ENCODE results near the gene MFAP3. TPM values are rescaled to one million over a fixed set of nuclear protein-coding genes. Genes with fewer than 3 reads are reported as not detected.

MFAP3 gene
- total RNA-seq, 3 donors from 2014 or later (not counting 1 experiment from before 2014, with no cell fraction given), result 20.4 to 24.8 (median 22.7) TPM

DNA sequence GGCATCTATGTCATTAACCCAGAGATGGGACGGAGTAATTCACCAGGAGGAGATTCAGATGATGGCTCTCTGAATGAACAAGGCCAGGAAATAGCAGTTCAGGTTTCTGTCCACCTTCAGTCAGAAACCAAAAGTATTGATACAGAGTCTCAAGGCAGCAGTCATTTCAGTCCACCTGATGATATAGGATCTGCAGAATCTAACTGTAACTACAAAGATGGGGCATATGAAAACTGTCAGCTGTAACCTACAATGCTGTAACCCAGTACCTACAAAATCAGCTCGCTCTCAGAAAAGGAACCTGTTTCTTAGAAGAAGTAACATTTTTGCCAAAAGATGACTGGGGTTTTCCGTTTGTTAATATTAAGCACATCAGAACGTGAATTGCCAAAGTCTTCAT lies 14.7 kb downstream of the MFAP3 start:
- WGBS (ENCODE audit: insufficient coverage), result 92% methylated on average over 4 of the region's 4 CpGs
- Histone ChIP-seq H3K27ac (ENCODE audit: low read length) (no peak overlapping the region), H3K4me1 (ENCODE audit: control insufficient read depth, insufficient read depth, low read length) (peaks cover under 1% of the 10 kb centered on the region), H3K36me3 (ENCODE audit: control insufficient read depth, insufficient read depth, low read length) (peaks cover 40% of the 10 kb centered on the region), H3K4me3 (ENCODE audit: low read length) (no peak overlapping the region), H3K27me3 (ENCODE audit: control insufficient read depth, insufficient read depth, low read length) (no peaks in the 10 kb centered on the region), H3K9me3 (ENCODE audit: control insufficient read depth, insufficient read depth, low read length) (no peaks in the 10 kb centered on the region)
- TF ChIP-seq, protein P1, sequence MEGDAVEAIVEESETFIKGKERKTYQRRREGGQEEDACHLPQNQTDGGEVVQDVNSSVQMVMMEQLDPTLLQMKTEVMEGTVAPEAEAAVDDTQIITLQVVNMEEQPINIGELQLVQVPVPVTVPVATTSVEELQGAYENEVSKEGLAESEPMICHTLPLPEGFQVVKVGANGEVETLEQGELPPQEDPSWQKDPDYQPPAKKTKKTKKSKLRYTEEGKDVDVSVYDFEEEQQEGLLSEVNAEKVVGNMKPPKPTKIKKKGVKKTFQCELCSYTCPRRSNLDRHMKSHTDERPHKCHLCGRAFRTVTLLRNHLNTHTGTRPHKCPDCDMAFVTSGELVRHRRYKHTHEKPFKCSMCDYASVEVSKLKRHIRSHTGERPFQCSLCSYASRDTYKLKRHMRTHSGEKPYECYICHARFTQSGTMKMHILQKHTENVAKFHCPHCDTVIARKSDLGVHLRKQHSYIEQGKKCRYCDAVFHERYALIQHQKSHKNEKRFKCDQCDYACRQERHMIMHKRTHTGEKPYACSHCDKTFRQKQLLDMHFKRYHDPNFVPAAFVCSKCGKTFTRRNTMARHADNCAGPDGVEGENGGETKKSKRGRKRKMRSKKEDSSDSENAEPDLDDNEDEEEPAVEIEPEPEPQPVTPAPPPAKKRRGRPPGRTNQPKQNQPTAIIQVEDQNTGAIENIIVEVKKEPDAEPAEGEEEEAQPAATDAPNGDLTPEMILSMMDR (IDR thresholded peaks at IDR 0.05), result no peak
- Mint-ChIP-seq H3K27me3 (ENCODE audit: low read depth in 2 of 2) (no peaks in the 10 kb centered on the region), H3K4me1 (peaks cover 24 to 25% of the 10 kb centered on the region in 2 donors), H3K9me3 (no peaks in the 10 kb centered on the region), H3K27ac (no peak overlapping the region), H3K36me3 (peaks cover 19% of the 10 kb centered on the region), H3K4me3 (no peak overlapping the region)
- intact Hi-C loops (cut with micrococcal nuclease), result no loop called here
- ATAC-seq (no peak), DNase-seq (no peak)

DNA sequence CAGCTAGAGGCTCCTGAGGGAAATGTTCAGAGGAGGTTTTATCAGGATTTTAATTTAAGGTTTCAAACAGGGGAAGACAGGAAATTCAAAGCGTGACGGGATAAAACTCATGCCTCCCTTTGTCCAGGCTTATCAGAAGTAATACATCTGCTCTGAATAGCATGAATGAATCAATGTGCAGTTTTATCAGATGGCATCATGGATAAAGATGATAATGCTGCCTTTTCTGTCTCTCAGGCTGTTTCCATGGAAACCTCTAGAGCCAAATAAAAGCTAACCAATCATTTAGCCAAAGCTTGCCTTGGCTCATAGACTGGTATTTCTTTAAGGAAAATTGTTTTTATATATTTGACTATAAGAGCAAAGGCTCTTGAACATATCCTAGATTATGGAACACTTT lies 16.4 kb downstream of the MFAP3 start:
- Histone ChIP-seq H3K27me3 (ENCODE audit: control insufficient read depth, insufficient read depth, low read length) (no peaks in the 10 kb centered on the region), H3K36me3 (ENCODE audit: control insufficient read depth, insufficient read depth, low read length) (peaks cover 35% of the 10 kb centered on the region), H3K4me1 (ENCODE audit: control insufficient read depth, insufficient read depth, low read length) (peaks cover 14% of the 10 kb centered on the region), H3K9me3 (ENCODE audit: control insufficient read depth, insufficient read depth, low read length) (no peaks in the 10 kb centered on the region), H3K4me3 (ENCODE audit: low read length) (no peak overlapping the region), H3K27ac (ENCODE audit: low read length) (no peak overlapping the region)
- no peak overlapping the region for H3K4me3 Mint-ChIP-seq
- no peak overlapping the region for H3K27ac Mint-ChIP-seq
- H3K9me3 Mint-ChIP-seq, result no peaks in the 10 kb centered on the region
- DNase-seq, result no peak
- TF ChIP-seq, protein P1 (IDR thresholded peaks at IDR 0.05), result no peak
- H3K4me1 Mint-ChIP-seq, result peaks cover 24 to 34% of the 10 kb centered on the region in 2 donors
- peaks cover 14% of the 10 kb centered on the region for H3K36me3 Mint-ChIP-seq
- intact Hi-C loops (cut with micrococcal nuclease), result no loop called here
- no peaks in the 10 kb centered on the region for H3K27me3 Mint-ChIP-seq (ENCODE audit: low read depth in 2 of 2)
- no peak for ATAC-seq
- WGBS (ENCODE audit: insufficient coverage), result 98% methylated on average over 2 of the region's 2 CpGs

DNA sequence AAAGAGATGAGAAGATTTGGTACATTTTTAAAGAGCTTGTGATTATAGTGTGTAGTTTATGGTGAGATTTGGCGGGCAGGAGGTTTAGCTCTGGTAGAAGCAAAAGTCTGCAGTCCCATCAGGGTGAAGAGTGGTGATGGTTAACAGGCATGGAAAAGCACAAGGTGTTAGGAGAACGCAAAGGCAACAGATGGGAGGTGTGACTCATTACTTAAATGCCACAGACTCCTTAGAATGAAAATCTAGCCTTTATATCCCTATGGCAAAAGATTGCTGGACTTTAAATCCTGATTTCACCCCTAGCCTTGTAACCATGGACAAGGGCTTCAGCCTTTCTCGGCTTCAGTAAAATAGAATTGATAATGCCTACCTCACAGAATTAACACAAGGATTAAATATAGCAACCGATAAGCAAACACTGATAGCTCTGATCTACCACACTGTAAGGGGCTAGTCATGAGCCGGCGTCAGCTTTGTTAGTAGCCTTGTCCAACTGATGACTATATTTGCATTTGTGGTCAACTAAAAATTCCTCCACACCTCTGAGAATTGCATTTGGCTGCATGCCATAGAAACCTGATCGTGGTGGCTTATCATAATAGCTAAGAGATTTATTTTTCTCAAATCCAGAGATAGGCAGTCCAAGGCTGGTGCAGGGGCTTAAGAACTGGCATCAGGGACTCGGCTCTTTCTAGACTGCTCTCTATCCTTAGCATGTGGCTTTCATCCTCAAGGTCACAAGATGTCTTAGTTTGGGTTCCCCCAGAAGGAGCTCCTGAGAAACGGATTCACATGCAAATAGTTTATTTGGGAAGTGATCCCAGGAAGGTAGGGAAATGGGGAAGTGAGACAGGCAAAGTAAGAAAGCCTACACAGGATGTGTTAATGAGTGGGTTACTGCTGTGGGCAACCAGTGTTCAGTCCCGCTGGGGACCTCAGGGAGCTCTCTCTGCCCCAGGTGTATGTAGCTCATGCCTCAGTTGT lies 19.6 kb downstream of the MFAP3 start:
- Mint-ChIP-seq H3K27ac (peak overlapping the region; percentile 71 to 77), H3K27me3 (ENCODE audit: low read depth in 2 of 2) (no peaks in the 10 kb centered on the region), H3K36me3 (peaks cover 7% of the 10 kb centered on the region), H3K4me3 (peak overlapping the region; percentile 49), H3K4me1 (peaks cover 24 to 34% of the 10 kb centered on the region in 2 donors), H3K9me3 (no peaks in the 10 kb centered on the region)
- TF ChIP-seq, protein P1 (IDR thresholded peaks at IDR 0.05), result no peak
- DNase-seq, result no peak
- intact Hi-C loops (cut with micrococcal nuclease), result no loop called here
- no peak overlapping the region for H3K4me3 ChIP-seq (ENCODE audit: low read length)
- ATAC-seq, result peak; percentile 34 to 59 (median 48)
- 71% methylated on average over 10 of the region's 10 CpGs for WGBS (ENCODE audit: insufficient coverage)
- peaks cover 14% of the 10 kb centered on the region for H3K4me1 ChIP-seq (ENCODE audit: control insufficient read depth, insufficient read depth, low read length)
- no peaks in the 10 kb centered on the region for H3K9me3 ChIP-seq (ENCODE audit: control insufficient read depth, insufficient read depth, low read length)
- no peak overlapping the region for H3K27ac ChIP-seq (ENCODE audit: low read length)
- H3K36me3 ChIP-seq (ENCODE audit: control insufficient read depth, insufficient read depth, low read length), result peaks cover 13% of the 10 kb centered on the region
- no peaks in the 10 kb centered on the region for H3K27me3 ChIP-seq (ENCODE audit: control insufficient read depth, insufficient read depth, low read length)
